DMS153 treated with DMSO at 0.1 percent for 48 hours (cell line): ENCODE results near the gene SPATC1L.
"Not testable (repeated sequence)": the region's sequence is repeated elsewhere in the genome, so short reads cannot be mapped to it uniquely, and the experiment has no call there.

Experiments
- DNase-seq: peaks from one replicate; lab custom pipeline; 2025; ENCODE audit not compliant: unreplicated experiment; lab: John Stamatoyannopoulos, UW

Gene SPATC1L

GRCh38 chr21:46200877-46201803 lies 16.9 kb upstream of the SPATC1L start:
- DNase-seq, result not testable (repeated sequence)

GRCh38 chr21:46199436-46200373 lies 15.4 kb upstream of the SPATC1L start:
- DNase-seq, result no peak

- DNase-seq, result no peak
Observed at GRCh38 chr21:46196733-46197132, 12.5 kb upstream of the SPATC1L start.

- DNase-seq, result no peak
Observed at GRCh38 chr21:46195595-46196195, 11.4 kb upstream of the SPATC1L start.

- no peak for DNase-seq
Observed at GRCh38 chr21:46194374-46195334, 10.4 kb upstream of the SPATC1L start.

DNA sequence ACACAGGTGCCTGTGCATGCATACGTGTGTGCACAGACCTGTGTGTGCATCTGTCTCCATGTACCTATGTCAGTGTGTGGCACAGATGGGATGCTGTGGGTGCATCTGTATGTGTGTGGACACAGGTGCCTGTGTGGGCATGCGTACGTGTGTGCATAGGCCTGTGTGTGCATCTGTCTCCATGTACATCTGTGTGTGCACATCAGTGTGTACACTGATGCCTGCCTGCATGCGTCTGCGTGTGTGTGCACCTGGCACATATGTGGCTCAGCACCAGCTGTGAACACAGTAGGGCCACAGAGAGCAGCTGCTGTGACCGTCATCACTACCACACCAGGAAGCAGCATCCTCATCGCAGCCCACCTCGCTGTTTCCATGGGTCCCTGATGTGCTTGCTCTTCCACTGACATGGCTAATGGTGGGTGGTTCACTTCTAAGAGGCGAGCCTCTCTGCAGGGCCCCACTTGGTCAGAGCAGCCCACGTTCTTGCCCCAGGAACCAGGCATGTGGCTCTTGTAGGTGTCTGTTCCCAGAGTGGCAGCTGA lies 9.6 kb upstream of the SPATC1L start:
- DNase-seq, result no peak

- no peak for DNase-seq
Observed at GRCh38 chr21:46191686-46192575, 7.7 kb upstream of the SPATC1L start.

DNA sequence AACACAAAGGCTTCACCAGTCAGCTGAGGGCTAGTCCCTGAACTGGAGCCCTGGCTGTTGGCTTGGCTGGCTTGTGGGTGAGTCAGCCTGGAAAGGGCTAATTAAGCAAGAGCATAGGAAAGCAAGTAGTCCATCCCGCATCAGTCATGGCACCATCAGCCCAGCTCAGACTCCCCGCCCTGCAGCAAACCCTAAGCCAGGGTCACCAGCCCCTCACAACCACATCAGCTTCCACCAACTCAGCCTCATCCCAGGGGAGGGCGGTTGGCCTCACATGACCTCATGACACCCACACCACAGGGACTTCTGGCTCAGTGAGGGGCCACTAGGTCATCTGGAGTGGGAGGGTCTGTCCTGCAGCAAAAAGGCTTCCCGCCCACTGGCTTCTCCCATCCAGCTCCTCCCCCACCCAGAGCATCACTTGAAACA lies 7.0 kb upstream of the SPATC1L start:
- no peak for DNase-seq

DNA sequence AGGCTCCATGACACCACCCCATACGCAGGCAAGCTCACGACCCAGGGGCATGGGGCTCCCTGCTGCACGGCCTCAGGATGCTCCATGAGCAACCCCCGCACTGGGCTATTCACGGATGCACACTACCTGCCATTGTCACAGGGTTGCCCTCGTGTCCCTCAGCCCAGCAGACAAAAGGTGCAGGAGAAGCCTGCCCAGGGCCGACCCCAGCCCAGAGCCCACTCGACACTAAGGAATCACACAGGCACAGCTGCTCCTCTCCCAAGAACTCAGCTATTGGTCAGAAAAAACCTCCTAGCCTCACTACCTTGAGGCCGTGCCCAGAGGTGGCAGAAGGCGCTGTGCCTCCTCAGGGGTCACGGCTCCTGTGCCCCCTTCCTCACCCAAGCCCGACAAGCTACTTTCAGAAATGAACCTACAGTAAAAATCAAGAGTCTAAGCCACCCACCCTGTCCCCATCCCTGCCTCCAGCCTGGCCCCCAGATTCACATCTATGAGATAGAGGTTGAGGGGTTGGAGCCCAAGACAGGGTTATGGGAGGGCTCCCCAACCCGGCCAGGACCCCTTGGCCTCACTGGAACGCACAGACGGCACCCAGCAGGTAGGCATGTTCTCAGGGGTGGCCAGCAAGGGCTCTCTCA lies 6.4 kb upstream of the SPATC1L start:
- DNase-seq, result no peak

DNA sequence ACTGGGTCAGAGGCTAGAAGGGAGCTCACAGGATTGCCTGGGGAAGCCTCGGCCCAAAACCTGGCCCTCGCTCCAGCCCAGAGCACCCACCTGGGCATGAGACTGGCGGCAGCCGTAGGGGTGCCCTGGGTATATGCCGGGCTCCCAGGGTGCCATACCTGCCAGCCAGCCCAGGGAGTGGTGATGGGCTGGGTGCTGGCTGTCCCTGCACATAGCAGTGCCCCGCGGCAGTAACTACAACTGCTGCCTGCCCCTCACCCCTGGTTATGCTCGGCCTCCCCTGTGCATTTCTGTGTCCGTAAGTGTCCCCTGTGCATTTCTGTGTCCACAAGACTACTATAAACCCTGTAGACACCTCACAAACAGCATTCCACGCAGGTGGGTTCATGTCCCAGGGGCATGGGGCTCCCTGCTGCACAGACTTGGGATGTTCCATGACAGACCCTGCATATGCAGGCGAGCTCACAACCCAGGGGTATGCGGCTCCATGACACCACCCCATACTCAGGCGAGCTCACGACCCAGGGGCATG lies 5.8 kb upstream of the SPATC1L start:
- DNase-seq, result no peak

- DNase-seq, result no peak
Observed at GRCh38 chr21:46189213-46189958, 5.1 kb upstream of the SPATC1L start.

DNA sequence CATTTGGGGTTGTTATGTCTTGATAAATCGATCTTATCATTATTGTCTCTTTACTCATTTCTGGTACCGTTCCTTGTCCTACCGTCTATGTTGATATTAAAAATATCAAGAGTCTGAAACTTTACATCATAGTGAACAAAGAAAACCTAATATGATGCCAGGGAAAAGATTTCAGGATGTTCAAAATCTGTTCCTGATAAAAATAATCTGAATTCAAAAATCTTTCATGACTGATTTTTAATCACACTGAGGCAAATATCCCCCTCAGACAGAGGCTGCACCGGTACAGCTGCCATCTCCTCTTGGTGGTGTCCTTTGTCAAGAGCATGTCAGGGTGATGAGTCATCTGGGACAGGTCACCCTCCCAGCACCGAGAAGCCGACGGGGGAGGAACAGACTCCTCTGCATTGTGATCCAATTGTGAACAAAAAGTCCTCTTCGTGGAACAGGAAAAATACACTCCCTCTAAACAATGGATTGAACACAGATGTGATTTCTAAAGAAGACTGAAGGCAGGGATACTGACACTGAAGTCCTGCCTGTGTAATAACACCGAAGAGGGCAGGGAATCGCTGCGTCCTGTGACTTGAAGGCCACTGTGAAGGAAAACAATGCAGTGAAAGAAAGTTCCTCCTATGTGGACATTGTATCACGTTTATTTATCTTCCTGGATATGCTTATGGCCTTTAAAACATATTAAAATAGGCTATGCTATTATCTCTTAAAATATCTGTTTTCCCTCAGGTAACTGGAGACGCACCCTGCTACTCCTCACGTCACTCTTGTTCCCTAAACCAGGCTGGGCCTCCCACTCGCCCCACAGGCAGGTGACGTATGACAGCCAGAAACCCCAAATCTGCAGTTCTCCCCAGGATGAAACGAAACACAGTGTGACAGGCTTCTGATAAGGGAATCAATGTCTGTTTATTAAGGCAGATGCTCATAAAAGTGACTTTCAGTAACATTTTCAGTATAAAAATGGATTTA lies 4.3 kb upstream of the SPATC1L start:
- DNase-seq, result peak; percentile 34

DNA sequence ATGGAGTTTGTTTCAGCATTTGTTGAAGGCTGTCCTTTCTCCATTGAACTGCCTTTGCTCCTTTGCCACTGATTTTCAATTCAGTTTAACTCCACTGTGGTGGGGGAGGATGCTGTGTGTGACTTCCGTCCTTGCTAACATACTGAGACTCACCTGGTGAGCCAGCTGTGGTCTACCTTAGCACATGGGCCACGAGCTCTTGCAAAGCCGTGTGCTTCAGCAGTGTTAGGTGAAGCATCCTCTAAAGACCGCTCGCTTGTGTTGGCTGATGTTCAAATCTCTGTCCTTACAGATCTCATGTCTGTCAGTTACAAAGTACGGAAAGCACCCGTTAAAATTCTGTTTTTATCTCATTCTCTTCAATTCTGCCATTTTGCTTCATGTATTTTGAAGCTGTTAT lies 3.6 kb upstream of the SPATC1L start:
- no peak for DNase-seq

DNA sequence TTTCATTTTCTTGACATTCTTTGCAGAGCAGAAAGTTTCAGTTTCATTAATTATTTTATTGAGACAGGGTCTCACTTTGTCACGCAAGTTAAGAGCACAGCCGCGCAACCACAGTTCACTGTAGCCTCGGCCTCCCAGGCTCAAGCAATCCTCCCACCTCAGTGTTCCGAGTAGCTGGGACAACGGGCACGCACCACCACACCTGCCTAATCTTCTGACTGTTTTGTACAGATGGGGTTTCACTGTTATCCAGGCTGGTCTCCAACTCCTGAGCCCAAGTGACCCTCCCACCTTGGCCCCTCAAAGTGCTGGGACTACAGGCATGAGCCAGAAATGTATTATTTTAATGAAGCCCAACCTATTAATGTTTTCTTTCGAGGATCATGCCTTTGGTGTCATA lies 3.0 kb upstream of the SPATC1L start:
- DNase-seq, result no peak

DNA sequence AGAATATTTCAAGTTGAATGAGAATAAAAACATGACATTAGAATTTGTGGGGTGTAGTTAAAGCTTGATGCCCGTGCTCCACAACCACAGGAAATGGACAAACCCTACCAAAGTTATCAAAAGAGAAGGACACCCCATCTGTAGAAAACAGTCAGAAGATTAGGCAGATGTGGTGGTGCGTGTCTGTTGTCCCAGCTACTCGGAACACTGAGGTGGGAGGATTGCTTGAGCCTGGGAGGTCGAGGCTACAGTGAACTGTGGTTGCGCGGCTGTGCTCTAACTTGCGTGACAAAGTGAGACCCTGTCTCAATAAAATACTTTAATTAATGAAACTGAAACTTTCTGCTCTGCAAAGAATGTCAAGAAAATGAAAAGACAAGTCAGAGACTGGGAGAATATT lies 1.5 kb upstream of the SPATC1L start:
- no peak for DNase-seq
